ENCODE data around the gene BCR.

The BCR gene

DNA sequence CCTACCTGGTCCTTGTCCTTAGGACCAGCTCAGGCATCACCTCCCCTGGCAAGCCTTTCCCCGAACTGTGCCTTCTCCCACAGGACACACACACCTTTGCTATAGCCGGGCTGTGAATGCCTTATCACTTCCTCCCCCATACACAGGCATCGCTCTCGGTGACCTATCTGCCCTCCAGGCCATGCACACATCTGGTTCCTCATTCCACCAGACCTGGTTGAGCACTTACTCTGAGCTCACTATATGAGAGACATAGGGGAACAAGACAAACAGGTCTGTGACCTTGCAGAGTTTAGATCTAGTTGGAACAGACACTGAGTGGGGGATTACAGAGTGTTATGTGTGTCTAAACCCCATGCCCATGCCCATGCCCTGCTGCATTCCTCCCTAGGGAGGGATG, 3.1 kb upstream of the BCR start:
- DNase-seq (ENCODE audit: low spot score) = no peak

DNA sequence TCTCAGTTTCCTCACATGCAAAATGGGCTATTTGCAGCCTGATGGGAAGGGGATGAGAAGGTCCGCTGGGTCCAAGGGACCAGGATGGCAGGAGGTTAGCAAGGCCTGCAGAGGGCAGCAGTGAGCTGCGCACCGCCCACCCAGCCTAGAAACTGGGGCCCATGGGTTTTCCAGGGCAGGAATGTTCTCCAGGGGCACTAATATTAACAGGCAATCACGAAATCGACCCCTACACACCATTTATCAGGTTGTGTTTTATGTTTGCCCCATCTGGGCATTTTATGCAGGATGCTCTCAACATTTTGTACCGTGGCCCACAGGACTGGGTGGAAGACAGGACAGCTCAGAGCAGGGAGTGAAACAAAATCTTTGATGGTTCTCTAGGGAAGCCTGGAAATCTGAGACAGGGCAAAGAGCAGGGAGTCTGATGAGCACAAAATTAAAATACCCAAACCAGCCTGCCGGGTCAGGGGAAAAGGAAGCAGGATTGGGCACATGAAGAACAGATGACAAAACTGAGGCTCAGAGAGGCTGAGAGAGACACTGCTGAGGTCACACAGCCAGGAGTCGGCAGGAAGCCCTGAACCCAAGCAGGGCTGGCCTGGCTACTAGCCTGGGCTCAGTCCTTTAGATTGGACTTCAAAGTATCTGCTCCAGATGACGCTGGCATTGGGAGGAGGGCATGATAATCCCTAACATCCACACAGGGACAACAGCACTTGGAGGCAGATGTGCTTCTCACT, 1.6 kb upstream of the BCR start:
- DNase-seq (ENCODE audit: low spot score) = peak; percentile 82

DNA sequence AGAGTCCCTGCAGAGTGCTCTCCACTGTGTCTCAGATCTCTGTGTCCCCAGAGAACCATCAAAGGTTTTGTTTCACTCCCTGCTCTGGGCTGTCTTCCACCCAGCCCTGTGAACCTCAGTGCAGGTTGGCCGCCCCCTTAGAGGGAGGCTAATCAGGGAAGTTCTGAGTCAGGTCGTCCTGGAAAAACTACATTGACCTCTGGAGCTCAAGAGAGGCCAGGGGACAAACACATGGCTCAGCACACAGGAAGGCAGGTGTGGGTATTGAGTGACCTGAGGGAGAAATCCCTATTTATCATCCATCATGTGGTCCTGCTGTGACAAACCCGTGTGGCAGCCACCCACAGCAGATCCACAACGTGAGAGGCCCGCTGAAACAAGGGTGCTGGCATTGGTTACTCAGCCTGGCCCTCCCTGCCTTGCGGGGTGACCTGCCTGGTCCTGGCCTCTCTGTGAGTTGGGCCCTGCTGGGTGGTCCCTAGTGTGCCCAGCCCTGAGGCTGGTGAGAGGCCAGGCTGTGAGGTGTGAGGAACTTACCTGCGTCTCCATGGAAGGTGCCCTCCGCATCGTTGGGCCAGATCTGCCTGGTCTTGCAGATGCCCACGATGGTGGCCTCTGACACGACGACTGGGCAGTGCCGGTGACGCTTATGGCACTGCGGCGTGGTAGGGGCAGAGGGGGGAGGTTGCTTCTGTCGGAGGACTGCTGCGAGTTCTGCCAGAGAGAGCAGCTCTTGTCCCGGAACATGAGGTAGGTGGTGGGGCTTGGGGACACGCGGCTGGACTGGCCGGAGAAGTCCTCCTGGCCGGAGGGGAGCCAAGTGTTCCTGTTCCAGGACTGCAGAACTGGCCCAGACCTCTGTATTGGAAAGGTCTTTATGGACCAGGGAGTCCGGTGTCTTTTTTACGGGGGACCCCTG, 669 bp upstream of the BCR start:
- no peak for DNase-seq (ENCODE audit: low spot score)

DNA sequence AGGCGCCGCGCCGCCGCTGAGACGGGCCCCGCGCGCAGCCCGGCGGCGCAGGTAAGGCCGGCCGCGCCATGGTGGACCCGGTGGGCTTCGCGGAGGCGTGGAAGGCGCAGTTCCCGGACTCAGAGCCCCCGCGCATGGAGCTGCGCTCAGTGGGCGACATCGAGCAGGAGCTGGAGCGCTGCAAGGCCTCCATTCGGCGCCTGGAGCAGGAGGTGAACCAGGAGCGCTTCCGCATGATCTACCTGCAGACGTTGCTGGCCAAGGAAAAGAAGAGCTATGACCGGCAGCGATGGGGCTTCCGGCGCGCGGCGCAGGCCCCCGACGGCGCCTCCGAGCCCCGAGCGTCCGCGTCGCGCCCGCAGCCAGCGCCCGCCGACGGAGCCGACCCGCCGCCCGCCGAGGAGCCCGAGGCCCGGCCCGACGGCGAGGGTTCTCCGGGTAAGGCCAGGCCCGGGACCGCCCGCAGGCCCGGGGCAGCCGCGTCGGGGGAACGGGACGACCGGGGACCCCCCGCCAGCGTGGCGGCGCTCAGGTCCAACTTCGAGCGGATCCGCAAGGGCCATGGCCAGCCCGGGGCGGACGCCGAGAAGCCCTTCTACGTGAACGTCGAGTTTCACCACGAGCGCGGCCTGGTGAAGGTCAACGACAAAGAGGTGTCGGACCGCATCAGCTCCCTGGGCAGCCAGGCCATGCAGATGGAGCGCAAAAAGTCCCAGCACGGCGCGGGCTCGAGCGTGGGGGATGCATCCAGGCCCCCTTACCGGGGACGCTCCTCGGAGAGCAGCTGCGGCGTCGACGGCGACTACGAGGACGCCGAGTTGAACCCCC, 798 bp downstream of the BCR start:
- DNase-seq (ENCODE audit: low spot score) = peak; percentile 50

DNA sequence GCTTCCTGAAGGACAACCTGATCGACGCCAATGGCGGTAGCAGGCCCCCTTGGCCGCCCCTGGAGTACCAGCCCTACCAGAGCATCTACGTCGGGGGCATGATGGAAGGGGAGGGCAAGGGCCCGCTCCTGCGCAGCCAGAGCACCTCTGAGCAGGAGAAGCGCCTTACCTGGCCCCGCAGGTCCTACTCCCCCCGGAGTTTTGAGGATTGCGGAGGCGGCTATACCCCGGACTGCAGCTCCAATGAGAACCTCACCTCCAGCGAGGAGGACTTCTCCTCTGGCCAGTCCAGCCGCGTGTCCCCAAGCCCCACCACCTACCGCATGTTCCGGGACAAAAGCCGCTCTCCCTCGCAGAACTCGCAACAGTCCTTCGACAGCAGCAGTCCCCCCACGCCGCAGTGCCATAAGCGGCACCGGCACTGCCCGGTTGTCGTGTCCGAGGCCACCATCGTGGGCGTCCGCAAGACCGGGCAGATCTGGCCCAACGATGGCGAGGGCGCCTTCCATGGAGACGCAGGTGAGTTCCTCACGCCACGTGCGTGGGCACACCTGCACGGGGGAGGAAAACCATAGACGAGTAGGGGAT, 1.5 kb downstream of the BCR start:
- DNase-seq (ENCODE audit: low spot score) = no peak

DNA sequence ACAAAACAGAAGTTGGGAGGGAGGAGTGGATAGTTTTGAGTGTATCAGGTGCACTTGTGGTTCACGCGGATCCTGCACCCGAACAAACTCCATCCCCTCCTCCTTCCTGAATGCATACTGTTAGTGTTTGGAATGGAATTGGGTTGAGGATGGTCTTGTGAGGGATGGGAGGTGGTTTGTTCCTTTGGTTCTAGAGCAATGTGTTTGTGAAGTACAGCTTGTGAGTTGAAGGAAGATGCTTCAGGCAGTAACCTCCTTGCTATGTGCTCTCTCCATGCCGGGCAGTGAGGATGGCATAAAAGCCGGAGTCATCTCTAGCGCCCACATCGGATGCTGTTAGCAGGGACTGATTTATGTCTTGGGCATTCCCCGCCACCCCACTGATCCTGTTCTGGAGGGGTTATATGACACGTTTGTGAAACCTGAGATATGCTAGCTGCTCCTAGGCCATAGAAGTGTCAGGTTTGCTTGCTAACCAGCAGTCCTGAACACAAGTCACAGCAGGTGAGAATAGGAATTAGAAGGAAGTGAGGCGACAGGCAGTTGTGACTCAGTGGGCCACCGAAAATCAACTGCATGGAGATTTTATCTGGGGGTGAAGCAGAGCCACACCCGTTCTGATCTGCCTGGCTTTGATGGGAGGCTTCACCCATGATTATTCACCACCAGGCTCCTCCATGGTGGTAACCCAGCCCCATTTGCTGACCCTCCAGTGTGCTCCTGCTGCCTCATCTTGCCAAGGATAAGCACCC, 2.2 kb downstream of the BCR start:
- no peak for DNase-seq (ENCODE audit: low spot score)

DNA sequence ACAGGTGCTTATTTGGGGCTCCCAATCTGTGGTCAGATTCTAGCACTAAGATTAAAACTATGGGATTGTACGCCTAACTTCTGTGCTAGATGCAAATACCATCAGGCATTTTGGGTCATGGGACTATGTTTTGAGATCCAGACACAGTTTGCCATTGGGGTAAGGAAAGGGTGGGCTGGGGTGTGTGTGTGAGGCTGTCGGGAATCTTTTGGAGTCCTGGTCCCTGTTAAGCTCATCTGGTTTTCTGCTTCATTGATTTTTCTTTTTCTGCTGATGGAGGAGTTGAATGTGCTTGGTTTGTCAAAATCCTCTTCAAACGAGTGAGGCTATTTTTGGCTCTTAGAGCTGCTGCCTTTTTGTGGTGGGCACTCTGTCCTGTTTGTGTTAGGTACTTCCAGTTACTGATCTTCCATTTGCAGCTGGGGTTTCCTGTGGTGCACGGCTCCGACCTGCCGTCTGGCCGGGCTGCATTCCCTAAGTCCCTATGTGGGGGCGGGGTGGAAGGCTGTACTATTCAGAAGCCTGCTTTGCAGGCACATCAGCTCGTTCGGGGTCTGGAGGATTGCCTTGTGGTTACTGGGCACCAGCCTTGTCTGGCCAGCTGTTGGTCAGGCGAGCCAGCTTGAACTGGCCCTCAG, 2.9 kb downstream of the BCR start:
- DNase-seq (ENCODE audit: low spot score) = no peak

DNA sequence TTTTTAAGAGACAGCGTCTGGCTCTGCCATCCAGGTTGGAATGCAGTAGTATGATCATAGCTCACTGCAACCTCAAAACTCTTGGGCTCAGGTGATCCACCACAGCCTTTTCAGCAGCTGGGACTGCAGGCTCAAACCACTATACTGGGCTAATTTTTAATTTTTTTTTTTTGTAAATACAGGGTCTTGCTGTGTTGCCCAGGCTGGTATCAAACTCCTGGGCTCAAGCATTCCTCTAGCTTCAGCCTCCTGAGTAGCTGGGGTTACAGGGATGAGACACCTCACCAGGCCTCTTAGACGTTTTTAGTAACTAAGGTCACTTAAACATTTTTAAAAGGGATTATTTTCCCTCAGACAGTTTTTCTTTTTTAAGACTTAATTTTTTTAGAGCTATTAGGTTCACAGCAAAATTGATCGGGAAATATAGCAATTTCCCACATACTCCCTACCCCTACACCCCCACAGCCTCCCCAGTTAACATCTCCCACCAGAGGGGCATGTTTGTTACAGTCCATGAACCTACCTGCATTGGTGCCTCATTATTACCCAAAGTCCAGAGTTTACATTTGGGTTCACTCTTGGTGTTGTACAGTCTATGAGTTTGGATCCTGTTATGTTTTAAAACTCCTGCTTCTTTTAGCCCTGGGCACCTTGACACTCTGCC, 3.9 kb downstream of the BCR start:
- DNase-seq (ENCODE audit: low spot score) = no peak

DNA sequence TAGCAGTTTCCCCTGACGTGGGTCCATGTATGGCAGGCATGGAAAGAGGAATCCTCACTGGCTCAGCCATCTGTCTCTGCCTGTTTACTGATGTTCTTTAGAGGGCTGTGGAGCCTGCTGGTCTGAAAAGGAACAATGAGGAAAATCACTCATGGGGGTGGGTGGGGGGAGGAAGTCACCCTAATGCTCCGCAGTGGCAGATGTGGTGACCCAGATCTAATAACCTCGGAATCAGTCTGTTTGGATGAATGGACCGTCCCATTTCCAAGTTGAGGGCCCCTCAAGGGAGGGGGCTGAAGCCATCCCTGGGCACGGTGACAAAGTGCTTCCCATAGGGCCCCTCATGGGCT, 4.4 kb downstream of the BCR start:
- no peak for DNase-seq (ENCODE audit: low spot score)

DNA sequence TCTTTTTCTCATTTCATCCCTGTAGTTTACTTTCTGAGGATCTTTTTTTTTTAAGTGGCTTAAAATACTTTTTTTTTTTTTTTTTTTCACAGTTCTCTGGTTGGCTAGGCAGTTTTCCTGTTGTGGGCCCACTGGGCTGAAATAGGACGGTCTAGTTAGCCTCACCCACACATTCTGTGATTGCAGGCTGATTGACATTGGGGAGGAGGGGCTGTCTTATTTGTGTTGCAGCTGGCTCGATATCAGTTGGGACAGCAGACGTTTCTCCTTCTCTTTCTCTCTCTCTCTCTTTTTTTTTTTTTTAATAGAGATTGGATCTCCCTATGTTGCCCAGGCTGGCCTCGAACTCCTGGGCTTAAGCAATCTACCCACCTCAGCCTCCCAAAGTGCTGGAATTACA, 6.9 kb downstream of the BCR start:
- DNase-seq (ENCODE audit: low spot score) = no peak

DNA sequence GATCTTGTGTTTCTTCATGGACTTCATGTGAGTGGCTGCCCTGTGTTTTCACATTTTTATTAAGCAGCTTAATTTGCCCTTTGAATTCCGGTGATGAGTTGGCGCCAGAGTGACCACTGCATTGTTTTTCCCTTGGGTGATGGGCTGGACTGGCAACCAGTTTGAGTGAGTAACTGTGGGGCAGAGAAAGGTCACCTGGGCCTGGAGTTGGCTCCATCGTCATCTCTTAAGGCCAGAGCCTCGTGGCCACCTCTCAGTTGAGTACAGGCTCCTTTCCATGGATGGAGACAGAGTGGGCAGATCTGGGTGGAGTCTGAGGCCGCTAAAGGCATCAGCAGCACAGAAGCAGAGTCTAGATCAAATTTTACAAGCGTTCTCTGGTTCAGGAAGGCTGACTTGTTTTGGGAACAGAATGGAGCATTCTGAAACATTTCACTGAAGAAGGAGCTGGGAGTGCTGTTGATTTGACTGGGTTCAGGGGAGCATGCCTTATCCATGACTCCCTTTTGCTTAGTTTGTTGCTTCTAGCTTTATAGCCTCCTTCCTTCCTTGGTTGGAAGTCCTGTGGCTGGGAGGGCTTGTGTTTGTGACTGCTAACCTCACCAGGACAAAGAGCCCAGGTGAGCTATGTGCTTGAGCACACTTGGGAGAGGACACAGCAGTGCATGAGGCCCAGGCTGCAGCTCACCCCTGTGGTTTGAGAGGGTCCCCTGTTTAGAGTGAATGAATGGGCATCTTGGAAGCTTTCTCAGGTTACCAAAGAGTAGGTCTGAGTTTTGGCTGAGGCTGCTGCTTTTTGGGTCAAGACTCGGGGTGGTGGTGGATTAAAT, 7.8 kb downstream of the BCR start:
- no peak for DNase-seq (ENCODE audit: low spot score)

DNA sequence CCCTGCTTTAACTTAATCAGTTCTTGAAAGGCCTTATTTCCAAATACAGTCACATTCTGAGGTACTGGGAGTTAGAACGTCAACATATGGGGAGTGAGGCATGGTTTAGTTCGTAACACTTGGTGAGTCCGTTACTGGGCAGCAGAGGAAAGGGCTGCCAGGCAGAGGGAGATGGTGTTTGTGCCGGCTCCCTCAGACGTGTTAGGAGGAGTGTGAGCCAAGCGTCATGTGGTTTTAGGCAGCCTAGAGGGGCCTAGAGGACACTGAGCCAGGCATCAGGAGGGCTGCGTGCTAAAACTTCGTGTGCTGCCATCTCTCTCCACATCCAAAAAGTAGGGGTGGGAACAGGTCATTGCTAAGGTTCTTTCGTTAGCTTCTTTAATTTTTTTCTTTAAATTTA, 10.2 kb downstream of the BCR start:
- no peak for DNase-seq (ENCODE audit: low spot score)

DNA sequence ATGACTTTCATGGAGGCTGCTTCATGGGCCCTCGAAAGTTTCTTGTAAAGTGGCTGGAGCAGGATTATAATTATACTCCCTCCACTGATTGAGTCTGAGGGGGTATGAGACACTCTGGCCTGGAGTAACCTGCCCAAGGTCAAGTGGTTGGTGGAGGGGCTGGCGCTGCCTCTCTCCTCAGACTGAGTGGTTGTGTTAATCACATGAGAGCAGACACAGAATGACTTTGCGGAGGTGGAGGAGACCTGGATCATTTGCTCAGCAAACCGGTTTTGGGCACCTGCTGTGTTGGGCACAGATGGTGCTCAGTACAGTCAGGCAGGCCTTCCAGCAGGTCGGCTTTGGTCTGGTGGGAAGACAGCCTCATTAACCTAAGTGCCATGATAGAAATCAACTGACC, 11.8 kb downstream of the BCR start:
- DNase-seq (ENCODE audit: low spot score) = no peak

DNA sequence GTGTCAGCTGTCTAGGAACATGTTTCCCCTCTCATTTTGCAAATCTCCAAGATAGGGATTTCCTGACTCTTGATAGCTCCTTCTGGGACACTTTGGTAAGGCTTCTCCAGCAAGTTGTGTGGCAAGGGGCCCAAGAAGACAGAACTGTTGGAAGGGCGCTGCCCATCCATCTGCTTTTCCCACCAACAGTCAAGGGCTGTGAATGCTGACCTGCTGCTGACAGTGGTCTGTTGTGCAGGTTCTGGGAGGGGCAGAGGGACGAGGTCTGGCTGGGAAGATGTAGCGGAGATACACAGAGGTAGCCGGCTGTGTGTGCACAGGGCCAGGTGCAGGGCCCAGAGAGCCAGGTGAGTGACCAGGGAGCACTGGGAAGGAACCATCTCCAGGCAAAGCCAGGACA, 12.2 kb downstream of the BCR start:
- no peak for DNase-seq (ENCODE audit: low spot score)

DNA sequence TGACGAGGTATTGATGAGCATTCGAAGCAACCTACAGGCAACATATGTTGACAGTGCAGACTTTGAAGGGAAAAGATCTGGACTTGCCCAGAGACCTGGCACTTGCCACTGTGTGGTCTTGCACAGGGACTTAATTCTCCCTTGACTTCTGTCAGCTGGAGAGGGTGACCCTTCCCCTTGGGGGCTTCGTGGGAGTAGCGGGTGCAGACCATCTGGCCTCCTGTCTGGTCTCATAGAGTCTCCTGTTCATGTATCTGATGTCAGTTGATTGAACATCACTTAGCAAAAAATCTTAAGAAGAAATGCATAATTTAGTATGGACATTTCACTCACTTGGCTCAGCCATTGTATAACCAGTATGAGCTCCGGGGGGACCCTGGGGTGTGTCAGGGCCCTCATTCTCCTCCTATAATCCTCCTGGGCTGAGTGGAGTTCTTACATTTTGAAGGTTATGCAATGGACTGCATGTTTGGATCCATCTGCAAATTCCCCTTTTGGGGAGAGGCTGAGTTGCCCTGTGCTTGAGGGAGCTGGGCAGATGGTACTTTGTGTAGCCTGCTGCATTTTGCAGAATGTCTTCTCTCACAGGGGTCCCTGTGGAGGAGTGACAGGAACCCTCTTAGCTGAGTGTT, 13.0 kb downstream of the BCR start:
- no peak for DNase-seq (ENCODE audit: low spot score)

DNA sequence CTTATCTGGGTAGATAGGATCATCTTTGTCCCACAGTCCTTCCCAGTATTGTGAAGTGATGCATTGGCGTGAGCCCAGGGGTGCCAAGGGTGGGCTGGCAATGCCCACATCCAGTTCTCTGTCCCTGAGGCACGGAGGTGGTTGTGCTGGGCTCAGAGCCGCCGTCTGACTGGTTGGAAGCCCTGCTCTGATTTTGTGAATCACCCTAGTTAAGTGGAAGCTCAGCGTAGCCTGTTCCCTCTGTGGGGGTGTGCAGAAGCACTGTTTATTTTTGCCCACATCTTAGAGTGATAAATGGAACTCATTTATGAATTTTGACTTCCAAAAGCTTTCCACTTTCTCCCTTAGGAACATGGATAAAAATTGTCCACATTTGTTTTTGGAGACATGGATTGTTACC, 13.6 kb downstream of the BCR start:
- DNase-seq (ENCODE audit: low spot score) = no peak

DNA sequence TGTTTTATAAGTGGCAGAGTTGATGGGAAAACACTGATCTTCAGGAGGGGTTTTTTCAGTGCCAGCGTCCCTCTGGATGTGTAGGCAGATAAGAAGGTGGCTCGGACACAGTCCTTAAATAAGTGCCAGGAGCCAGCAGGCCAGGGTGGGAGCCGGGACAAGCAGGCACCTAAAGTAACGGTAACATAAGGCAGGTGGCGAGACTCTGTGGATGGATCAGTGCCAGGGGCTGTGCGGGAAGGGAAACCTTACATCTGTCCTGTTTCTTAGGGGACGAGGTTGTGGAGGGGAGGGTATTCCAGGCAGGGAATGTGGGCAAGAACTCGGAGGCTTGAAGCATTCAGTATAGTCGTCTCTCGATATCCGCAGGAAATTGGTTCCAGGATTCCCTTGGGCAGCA, 15.9 kb downstream of the BCR start:
- DNase-seq (ENCODE audit: low spot score) = no peak

DNA sequence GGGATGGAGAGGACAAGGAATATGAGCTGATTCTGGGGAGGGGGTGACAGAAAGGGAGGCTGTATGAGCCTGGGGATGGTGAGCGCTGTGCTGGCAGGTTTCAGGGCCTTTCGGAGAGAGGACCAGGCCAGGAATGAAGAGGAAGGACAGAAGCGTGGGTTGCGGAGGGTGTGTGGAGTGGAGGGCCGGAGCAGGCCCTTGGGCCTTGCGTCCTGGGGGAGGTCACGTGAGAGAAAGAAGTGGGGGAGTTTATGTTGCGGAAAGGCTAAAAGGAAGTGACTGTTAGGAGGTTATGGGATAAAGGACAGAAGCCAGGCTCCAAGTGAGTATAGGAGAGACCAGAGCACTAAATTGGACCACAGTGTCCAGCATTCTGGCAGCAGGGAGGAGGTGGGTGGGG, 17.5 kb downstream of the BCR start:
- no peak for DNase-seq (ENCODE audit: low spot score)

DNA sequence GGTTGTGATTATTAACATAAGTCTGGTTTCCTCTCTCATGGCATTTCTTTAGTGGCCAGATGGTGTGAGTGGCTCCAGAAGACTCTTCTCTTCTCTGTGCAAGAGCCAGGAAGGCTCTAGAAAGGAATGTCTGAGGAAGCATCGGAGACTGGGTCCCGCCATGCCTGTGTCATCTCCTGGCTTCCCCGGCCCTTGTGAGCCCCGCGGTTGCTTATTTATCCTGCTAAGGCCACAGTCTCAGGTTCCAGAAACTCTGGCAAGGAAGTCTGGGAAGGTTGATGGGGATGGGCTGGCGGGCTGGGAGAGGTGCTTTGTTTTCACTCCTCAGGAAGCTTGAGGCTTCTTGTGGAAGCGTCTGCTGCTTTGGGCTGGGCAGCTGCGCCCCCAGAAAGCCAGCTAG, 18.9 kb downstream of the BCR start:
- no peak for DNase-seq (ENCODE audit: low spot score)

All from germinal center (tissue), 1 donor.